Measurements from ENCODE around the gene PAMR1.

DNA sequence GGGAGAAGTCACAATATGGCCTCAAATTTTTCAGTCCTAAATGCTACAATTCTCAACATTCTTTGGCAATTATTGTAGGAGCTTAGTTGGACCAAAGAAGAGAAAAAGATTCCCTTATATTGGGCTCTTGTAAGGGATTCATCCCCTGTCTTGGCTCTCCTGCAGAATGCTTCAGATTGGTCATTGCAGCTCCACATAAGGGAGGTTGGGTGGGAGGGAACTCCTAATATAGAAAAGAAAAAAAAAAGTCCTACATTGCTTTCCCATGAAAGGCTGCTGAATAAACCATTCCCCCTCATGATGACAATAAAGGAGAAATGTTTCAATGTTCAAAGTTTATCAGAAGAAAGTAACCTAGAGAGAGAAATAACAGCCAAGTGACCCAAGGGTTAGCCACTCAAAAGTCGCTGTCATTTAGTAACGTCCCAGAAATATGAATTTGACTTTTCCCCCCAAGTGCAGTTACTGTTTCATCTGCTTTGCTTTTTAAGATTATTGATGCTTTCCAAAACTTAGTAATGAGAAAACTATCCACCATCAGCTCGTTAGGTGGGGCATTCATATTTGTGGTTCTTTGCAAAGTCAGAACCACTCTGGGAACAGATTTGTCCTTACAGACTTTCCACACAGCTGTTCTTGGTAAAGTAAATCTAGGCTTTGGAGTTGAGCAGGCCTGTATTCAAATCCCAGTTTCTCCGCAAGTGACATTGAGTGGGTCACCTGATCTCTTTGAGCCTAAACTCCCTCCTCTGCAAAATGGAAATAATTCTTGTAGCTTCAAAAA lies 101.1 kb downstream of the PAMR1 start:
- no peak for TF ChIP-seq POLR2A (IDR thresholded peaks at IDR 0.05)
- TF ChIP-seq, protein P1, sequence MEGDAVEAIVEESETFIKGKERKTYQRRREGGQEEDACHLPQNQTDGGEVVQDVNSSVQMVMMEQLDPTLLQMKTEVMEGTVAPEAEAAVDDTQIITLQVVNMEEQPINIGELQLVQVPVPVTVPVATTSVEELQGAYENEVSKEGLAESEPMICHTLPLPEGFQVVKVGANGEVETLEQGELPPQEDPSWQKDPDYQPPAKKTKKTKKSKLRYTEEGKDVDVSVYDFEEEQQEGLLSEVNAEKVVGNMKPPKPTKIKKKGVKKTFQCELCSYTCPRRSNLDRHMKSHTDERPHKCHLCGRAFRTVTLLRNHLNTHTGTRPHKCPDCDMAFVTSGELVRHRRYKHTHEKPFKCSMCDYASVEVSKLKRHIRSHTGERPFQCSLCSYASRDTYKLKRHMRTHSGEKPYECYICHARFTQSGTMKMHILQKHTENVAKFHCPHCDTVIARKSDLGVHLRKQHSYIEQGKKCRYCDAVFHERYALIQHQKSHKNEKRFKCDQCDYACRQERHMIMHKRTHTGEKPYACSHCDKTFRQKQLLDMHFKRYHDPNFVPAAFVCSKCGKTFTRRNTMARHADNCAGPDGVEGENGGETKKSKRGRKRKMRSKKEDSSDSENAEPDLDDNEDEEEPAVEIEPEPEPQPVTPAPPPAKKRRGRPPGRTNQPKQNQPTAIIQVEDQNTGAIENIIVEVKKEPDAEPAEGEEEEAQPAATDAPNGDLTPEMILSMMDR (IDR thresholded peaks at IDR 0.05 in 4 of 5, conservative IDR thresholded peaks at IDR 0.05 in 1 of 5): no peak
